Transverse colon (tissue), 4 donors: ENCODE measurements around the gene PNLIPRP2. TPM values are rescaled to one million over a fixed set of nuclear protein-coding genes. Genes with fewer than 3 reads are reported as not detected.

Experiments used
- DNase-seq: peaks from one replicate; pipeline ENCODE4 v3.0.0-alpha.2; 2019
- H3K27ac ChIP-seq, 4 donors: fragments of 200-600 bp; sonication (generic); 2 replicates each; pipeline ENCODE4 v1.5.1; 2016 to 2018; ENCODE audit warnings: inconsistent platforms in 4 of 4
- H3K27me3 ChIP-seq: fragments of 200-600 bp; sonication (generic); 2 replicates; pipeline ENCODE4 v1.5.1; 2017; ENCODE audit warnings: inconsistent platforms
- H3K36me3 ChIP-seq, 4 donors: fragments of 200-600 bp; sonication (generic); 2 replicates each; pipeline ENCODE4 v1.5.1; 2017 to 2019; ENCODE audit warnings: inconsistent platforms in 4 of 4
- H3K4me1 ChIP-seq, 4 donors: fragments of 200-600 bp; sonication (generic); 2 replicates each; pipeline ENCODE4 v1.5.1; 2017 to 2020; ENCODE audit warnings: inconsistent platforms in 4 of 4
- H3K4me3 ChIP-seq, 4 donors: fragments of 200-600 bp; sonication (generic); 1 replicate in 1 of 4; 2 replicates in 3 of 4; pipeline versions ENCODE4 v1.5.1 to v1.6.1; 2017 to 2019; ENCODE audit warnings: inconsistent platforms in 4 of 4
- H3K9me3 ChIP-seq, 2 donors: fragments of 200-600 bp; sonication (generic); 2 replicates each; pipeline ENCODE4 v1.5.1; 2017 to 2019; ENCODE audit warnings: inconsistent platforms in 2 of 2
- CTCF ChIP-seq, 5 experiments: fragments of 200-600 bp in 3 of 5; fragments of 450-650 bp in 2 of 5; sonication (generic) in 3 of 5; IDR thresholded peaks; 1 replicate in 2 of 5; 2 replicates in 3 of 5; pipeline ENCODE4 v1.5.1; 2016 to 2017; ENCODE audit warnings: antibody characterized with exemption in 5 of 5, inconsistent platforms in 3 of 5, mild to moderate bottlenecking in 2 of 5, moderate library complexity in 1 of 5
- EP300 ChIP-seq: sonication (generic); formaldehyde crosslinking; IDR thresholded peaks from one replicate; pipeline ENCODE4 v1.6.1; 2017; ENCODE audit warnings: antibody characterized with exemption, low read depth
- POLR2A ChIP-seq: fragments of 450-650 bp; IDR thresholded peaks from one replicate; pipeline ENCODE4 v1.6.1; 2016; ENCODE audit warnings: antibody characterized with exemption, mild to moderate bottlenecking, moderate library complexity
- POLR2AphosphoS5 ChIP-seq, 3 donors: sonication (generic); formaldehyde crosslinking; IDR thresholded peaks; one replicate each; pipeline ENCODE4 v1.6.1; 2016; ENCODE audit warnings: antibody characterized with exemption in 3 of 3
- WGBS, 2 donors: methylation state at CpG; one replicate each; pipeline ENCODE4 v1.1.5; 2018; ENCODE audit warnings: low coverage in 1 of 2; 5-methylcytosine and 5-hydroxymethylcytosine counted together
- in situ Hi-C, 4 donors: fragments of 200-750 bp; cut with MboI; loops; one replicate each; pipeline versions ENCODE4 v1.15.0 to v1.15.1; 2017; ENCODE audit warnings: low sequenced_read_pairs in 3 of 4, low pct_ligation_motif_present in 1 of 4, low pct_unique_long_range_greater_than_20kb in 1 of 4
- intact Hi-C: fragments of 100-400 bp; cut with DNase I; formaldehyde crosslinking; loops from one replicate; pipeline ENCODE4 v1.15.1; 2023; ENCODE audit warnings: low total_unique reads
- total RNA-seq, 4 donors: library from RNA; depleted of rRNA; stranded (reverse); fragments of >200 nt; gene quantifications; one replicate each; pipeline ENCODE4 v1.1.0, GENCODE V29; 2016

Gene PNLIPRP2
- total RNA-seq, 4 donors from 2014 or later: 0.32 to 4.2 TPM; not detected in 2

- Histone ChIP-seq H3K9me3 (no peaks in the 10 kb centered on the region), H3K4me3 (no peak overlapping the region), H3K4me1 (peaks cover 0 to 10% (median 0%) of the 10 kb centered on the region in 4 donors), H3K27me3 (peaks cover 19% of the 10 kb centered on the region), H3K36me3 (no peaks in the 10 kb centered on the region), H3K27ac (no peak overlapping the region)
- WGBS, 2 donors: 94 to 100% methylated on average over 1 to 13 of the region's 13 CpGs
- intact Hi-C loops (no loop called here), in situ Hi-C loops (no loop called here)
- no peak for DNase-seq
- TF ChIP-seq POLR2A (no peak), EP300 (no peak), CTCF (IDR thresholded peaks at IDR 0.05) (no peak), POLR2AphosphoS5 (IDR thresholded peaks at IDR 0.05) (no peak)
These were observed 10.2 kb upstream of the PNLIPRP2 start for GRCh38 chr10:116610443-116611152.

- intact Hi-C loops (no loop called here), in situ Hi-C loops (no loop called here)
- 69 to 71% methylated on average over 1 to 3 of the region's 3 CpGs for WGBS, 2 donors
- TF ChIP-seq POLR2AphosphoS5 (IDR thresholded peaks at IDR 0.05) (no peak), EP300 (no peak), CTCF (IDR thresholded peaks at IDR 0.05) (no peak), POLR2A (no peak)
- Histone ChIP-seq H3K27ac (no peak overlapping the region), H3K4me1 (peaks cover 0 to 10% (median 0%) of the 10 kb centered on the region in 4 donors), H3K36me3 (no peaks in the 10 kb centered on the region), H3K27me3 (peaks cover 19% of the 10 kb centered on the region), H3K4me3 (no peak overlapping the region), H3K9me3 (no peaks in the 10 kb centered on the region)
- DNase-seq: no peak
These were observed 9.6 kb upstream of the PNLIPRP2 start for GRCh38 chr10:116611153-116611545.

- in situ Hi-C loops: no loop called here
- WGBS, 2 donors: 74 to 88% methylated on average over 6 to 8 of the region's 8 CpGs
- no peaks in the 10 kb centered on the region for H3K9me3 ChIP-seq
These were observed 8.5 kb upstream of the PNLIPRP2 start for GRCh38 chr10:116612107-116612769.

More at GRCh38 chr10:116612107-116612769, 8.5 kb upstream of the PNLIPRP2 start:
- DNase-seq: no peak
- Histone ChIP-seq H3K4me3 (no peak overlapping the region), H3K4me1 (peaks cover 0 to 10% (median 0%) of the 10 kb centered on the region in 4 donors), H3K27ac (no peak overlapping the region), H3K27me3 (peaks cover 19% of the 10 kb centered on the region), H3K36me3 (no peaks in the 10 kb centered on the region)
- TF ChIP-seq POLR2AphosphoS5 (IDR thresholded peaks at IDR 0.05) (no peak), CTCF (IDR thresholded peaks at IDR 0.05) (no peak), EP300 (no peak), POLR2A (no peak)
- intact Hi-C loops: no loop called here
